ENCODE results near the gene BABAM2. TPM values are rescaled to one million over a fixed set of nuclear protein-coding genes. Genes with fewer than 3 reads are reported as not detected.

BABAM2 gene
- total and polyA plus RNA-seq, 7 donors = 34.2 to 74.5 (median 52.3) TPM

GRCh38 chr2:28288620-28289019 is 398.1 kb downstream of the BABAM2 start:
- ATAC-seq (no peak), DNase-seq (no peak)
- TF ChIP-seq, protein P1, sequence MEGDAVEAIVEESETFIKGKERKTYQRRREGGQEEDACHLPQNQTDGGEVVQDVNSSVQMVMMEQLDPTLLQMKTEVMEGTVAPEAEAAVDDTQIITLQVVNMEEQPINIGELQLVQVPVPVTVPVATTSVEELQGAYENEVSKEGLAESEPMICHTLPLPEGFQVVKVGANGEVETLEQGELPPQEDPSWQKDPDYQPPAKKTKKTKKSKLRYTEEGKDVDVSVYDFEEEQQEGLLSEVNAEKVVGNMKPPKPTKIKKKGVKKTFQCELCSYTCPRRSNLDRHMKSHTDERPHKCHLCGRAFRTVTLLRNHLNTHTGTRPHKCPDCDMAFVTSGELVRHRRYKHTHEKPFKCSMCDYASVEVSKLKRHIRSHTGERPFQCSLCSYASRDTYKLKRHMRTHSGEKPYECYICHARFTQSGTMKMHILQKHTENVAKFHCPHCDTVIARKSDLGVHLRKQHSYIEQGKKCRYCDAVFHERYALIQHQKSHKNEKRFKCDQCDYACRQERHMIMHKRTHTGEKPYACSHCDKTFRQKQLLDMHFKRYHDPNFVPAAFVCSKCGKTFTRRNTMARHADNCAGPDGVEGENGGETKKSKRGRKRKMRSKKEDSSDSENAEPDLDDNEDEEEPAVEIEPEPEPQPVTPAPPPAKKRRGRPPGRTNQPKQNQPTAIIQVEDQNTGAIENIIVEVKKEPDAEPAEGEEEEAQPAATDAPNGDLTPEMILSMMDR (IDR thresholded peaks at IDR 0.05) = no peak
- WGBS, 3 donors = 99% methylated on average over 5 of the region's 5 CpGs
- H3K27me3 ChIP-seq (ENCODE audit: insufficient read depth in 3 of 3, low read length in 2 of 3) = no peaks in the 10 kb centered on the region
- H3K36me3 ChIP-seq (ENCODE audit: insufficient read depth in 1 of 2, low read depth in 1 of 2) = no peaks in the 10 kb centered on the region
- intact Hi-C loops (cut with DNase I) = no loop called here
- peaks cover 4% of the 10 kb centered on the region for H3K4me1 ChIP-seq
- H3K27ac ChIP-seq = no peak overlapping the region
- H3K9me3 ChIP-seq = no peaks in the 10 kb centered on the region
- H3K4me3 ChIP-seq = no peak overlapping the region

GRCh38 chr2:28291811-28292440 is 401.4 kb downstream of the BABAM2 start:
- TF ChIP-seq, protein P1 (IDR thresholded peaks at IDR 0.05) = no peak
- 86 to 88% (median 87%) methylated on average over 9 of the region's 9 CpGs for WGBS, 3 donors
- no peak overlapping the region for H3K27ac ChIP-seq
- no peak for DNase-seq
- H3K9me3 ChIP-seq = no peaks in the 10 kb centered on the region
- H3K4me3 ChIP-seq = no peak overlapping the region
- ATAC-seq = no peak
- H3K27me3 ChIP-seq (ENCODE audit: insufficient read depth in 3 of 3, low read length in 2 of 3) = no peaks in the 10 kb centered on the region
- no peaks in the 10 kb centered on the region for H3K36me3 ChIP-seq (ENCODE audit: insufficient read depth in 1 of 2, low read depth in 1 of 2)
- intact Hi-C loops (cut with DNase I) = no loop called here
- peaks cover 3% of the 10 kb centered on the region for H3K4me1 ChIP-seq

- TF ChIP-seq, protein P1 (IDR thresholded peaks at IDR 0.05) = no peak
- DNase-seq (no peak), ATAC-seq (no peak)
- Histone ChIP-seq H3K4me1 (no peaks in the 10 kb centered on the region), H3K9me3 (no peaks in the 10 kb centered on the region), H3K36me3 (ENCODE audit: insufficient read depth in 1 of 2, low read depth in 1 of 2) (no peaks in the 10 kb centered on the region), H3K4me3 (no peak overlapping the region), H3K27ac (no peak overlapping the region), H3K27me3 (ENCODE audit: insufficient read depth in 3 of 3, low read length in 2 of 3) (no peaks in the 10 kb centered on the region)
- intact Hi-C loops (cut with DNase I) = no loop called here
- WGBS, 3 donors = 70 to 79% (median 78%) methylated on average over 2 of the region's 2 CpGs
Observed at GRCh38 chr2:28292491-28292890, 402.0 kb downstream of the BABAM2 start.

DNA sequence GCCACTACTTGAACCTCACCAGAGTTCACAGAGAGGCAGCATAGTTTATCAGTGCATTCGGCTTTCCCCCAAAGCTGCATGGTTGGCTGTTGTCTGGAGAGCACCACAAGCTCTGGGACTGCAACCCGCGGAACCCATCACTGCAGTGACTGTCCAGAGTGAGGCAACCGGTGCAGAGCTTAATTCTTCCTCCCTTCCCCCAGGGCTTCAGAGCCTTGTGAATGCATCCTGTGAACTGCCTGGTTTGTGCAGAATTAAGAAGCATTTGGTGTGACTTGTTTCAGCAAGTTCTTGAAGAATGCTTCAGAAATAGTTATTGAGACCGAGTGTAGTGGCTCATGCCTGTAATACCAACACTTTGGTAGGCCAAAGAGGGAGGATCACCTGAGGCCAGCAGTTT is 402.9 kb downstream of the BABAM2 start:
- 68 to 79% (median 71%) methylated on average over 5 of the region's 5 CpGs for WGBS, 3 donors
- Histone ChIP-seq H3K9me3 (no peaks in the 10 kb centered on the region), H3K27ac (no peak overlapping the region), H3K36me3 (ENCODE audit: insufficient read depth in 1 of 2, low read depth in 1 of 2) (peaks cover 0 to 3% of the 10 kb centered on the region in 2 donors), H3K27me3 (ENCODE audit: insufficient read depth in 3 of 3, low read length in 2 of 3) (no peaks in the 10 kb centered on the region), H3K4me3 (no peak overlapping the region), H3K4me1 (no peaks in the 10 kb centered on the region)
- intact Hi-C loops (cut with DNase I) = no loop called here
- DNase-seq (no peak), ATAC-seq (no peak)
- TF ChIP-seq, protein P1 (IDR thresholded peaks at IDR 0.05) = no peak

- no peaks in the 10 kb centered on the region for H3K27me3 ChIP-seq (ENCODE audit: insufficient read depth in 3 of 3, low read length in 2 of 3)
- WGBS, 3 donors = 91 to 100% (median 98%) methylated on average over 1 of the region's 1 CpG
- DNase-seq = no peak
Observed at GRCh38 chr2:28294451-28294850, 403.9 kb downstream of the BABAM2 start.

More at GRCh38 chr2:28294451-28294850, 403.9 kb downstream of the BABAM2 start:
- Histone ChIP-seq H3K4me3 (no peak overlapping the region), H3K27ac (no peak overlapping the region), H3K36me3 (ENCODE audit: insufficient read depth in 1 of 2, low read depth in 1 of 2) (peaks cover 0 to 10% of the 10 kb centered on the region in 2 donors), H3K4me1 (no peaks in the 10 kb centered on the region), H3K9me3 (no peaks in the 10 kb centered on the region)
- TF ChIP-seq, protein P1 (IDR thresholded peaks at IDR 0.05) = no peak
- intact Hi-C loops (cut with DNase I) = no loop called here
- ATAC-seq = no peak
